8988T (cell line): ENCODE results near the gene LDLRAD4.

ENCODE experiments used
- DNase-seq: peaks from one replicate; pipeline ENCODE4 v3.0.0; 2011

Gene LDLRAD4

GRCh38 chr18:13416848-13417247, 198.3 kb downstream of the LDLRAD4 start:
- DNase-seq = no peak

- no peak for DNase-seq
Observed at GRCh38 chr18:13418013-13418710, 199.6 kb downstream of the LDLRAD4 start.

- DNase-seq = no peak
Observed at GRCh38 chr18:13420969-13421686, 202.6 kb downstream of the LDLRAD4 start.

- no peak for DNase-seq
Observed at GRCh38 chr18:13422541-13423147, 204.1 kb downstream of the LDLRAD4 start.

- no peak for DNase-seq
Observed at GRCh38 chr18:13423352-13423751, 204.8 kb downstream of the LDLRAD4 start.

- DNase-seq = no peak
Observed at GRCh38 chr18:13424363-13424762, 205.8 kb downstream of the LDLRAD4 start.

GRCh38 chr18:13425357-13426091, 207.0 kb downstream of the LDLRAD4 start:
- no peak for DNase-seq

- DNase-seq = no peak
Observed at GRCh38 chr18:13427354-13427753, 208.8 kb downstream of the LDLRAD4 start.

- no peak for DNase-seq
Observed at GRCh38 chr18:13428319-13428718, 209.8 kb downstream of the LDLRAD4 start.

GRCh38 chr18:13429016-13429415, 210.5 kb downstream of the LDLRAD4 start:
- DNase-seq = no peak

- no peak for DNase-seq
Observed at GRCh38 chr18:13429884-13430510, 211.4 kb downstream of the LDLRAD4 start.

- no peak for DNase-seq
Observed at GRCh38 chr18:13430663-13431062, 212.1 kb downstream of the LDLRAD4 start.

GRCh38 chr18:13431886-13432285, 213.3 kb downstream of the LDLRAD4 start:
- DNase-seq = no peak

- no peak for DNase-seq
Observed at GRCh38 chr18:13433125-13433524, 214.6 kb downstream of the LDLRAD4 start.

GRCh38 chr18:13433685-13434084, 215.1 kb downstream of the LDLRAD4 start:
- DNase-seq = no peak

- no peak for DNase-seq
Observed at GRCh38 chr18:13434854-13435253, 216.3 kb downstream of the LDLRAD4 start.

- DNase-seq = no peak
Observed at GRCh38 chr18:13435586-13436333, 217.2 kb downstream of the LDLRAD4 start.

GRCh38 chr18:13436576-13436975, 218.0 kb downstream of the LDLRAD4 start:
- no peak for DNase-seq

- DNase-seq = no peak
Observed at GRCh38 chr18:13437034-13437433, 218.5 kb downstream of the LDLRAD4 start.

- no peak for DNase-seq
Observed at GRCh38 chr18:13437796-13438506, 219.4 kb downstream of the LDLRAD4 start.

- DNase-seq = no peak
Observed at GRCh38 chr18:13438507-13439056, 220.0 kb downstream of the LDLRAD4 start.
